Keratinocyte (primary cell): ENCODE measurements around the gene SLC6A1.

Experiments
- CTCF ChIP-seq, 3 experiments: IDR thresholded peaks in 1 of 3; conservative IDR thresholded peaks in 1 of 3; optimal IDR thresholded peaks in 1 of 3; 2 replicates in 2 of 3; 3 replicates in 1 of 3; pipeline versions ENCODE3 to v1.5.1; 2011; ENCODE audit warnings: low read length in 3 of 3, mild to moderate bottlenecking in 3 of 3, moderate library complexity in 2 of 3, control low read depth in 1 of 3, inconsistent platforms in 1 of 3; ENCODE audit not compliant: insufficient read depth in 2 of 3; ENCODE audit errors: extremely low read depth in 1 of 3
- EZH2 ChIP-seq: IDR thresholded peaks from one replicate; pipeline ENCODE4 v1.6.1; 2012; ENCODE audit warnings: inconsistent platforms, mild to moderate bottlenecking, low read length, moderate library complexity

GRCh38 chr3:10988991-10989484 lies 3.5 kb upstream of the SLC6A1 start:
- TF ChIP-seq CTCF (optimal IDR thresholded peaks at IDR 0.05 in 1 of 3, IDR thresholded peaks at IDR 0.05 in 1 of 3, conservative IDR thresholded peaks at IDR 0.05 in 1 of 3; ENCODE audit: extremely low read depth in 1 of 3, insufficient read depth in 2 of 3, low read length in 3 of 3) (no peak), EZH2 (no peak)
